GM21723 (cell line): ENCODE data around the gene HNRNPUL1.
"Not testable (repeated sequence)": the region's sequence is repeated elsewhere in the genome, so short reads cannot be mapped to it uniquely, and the experiment has no call there.

Experiments
- ATAC-seq: cut with Tn5 transposase; IDR thresholded peaks from one replicate; pipeline ENCODE4 v1.9.1; 2021; ENCODE audit warnings: mild to moderate bottlenecking, moderate library complexity; ENCODE audit not compliant: unreplicated experiment

HNRNPUL1 gene

GRCh38 chr19:41273076-41273475 lies 8.9 kb downstream of the HNRNPUL1 start:
- no peak for ATAC-seq

- no peak for ATAC-seq
Observed at GRCh38 chr19:41274802-41275201, 10.6 kb downstream of the HNRNPUL1 start.

- ATAC-seq = no peak
Observed at GRCh38 chr19:41276231-41276630, 12.1 kb downstream of the HNRNPUL1 start.

- ATAC-seq = no peak
Observed at GRCh38 chr19:41278478-41278877, 14.3 kb downstream of the HNRNPUL1 start.

- ATAC-seq = no peak
Observed at GRCh38 chr19:41288673-41289530, 24.7 kb downstream of the HNRNPUL1 start.

GRCh38 chr19:41289814-41290213 lies 25.6 kb downstream of the HNRNPUL1 start:
- not testable (repeated sequence) for ATAC-seq

GRCh38 chr19:41294393-41294792 lies 30.2 kb downstream of the HNRNPUL1 start:
- no peak for ATAC-seq

GRCh38 chr19:41295499-41295898 lies 31.3 kb downstream of the HNRNPUL1 start:
- no peak for ATAC-seq

GRCh38 chr19:41296433-41296871 lies 32.3 kb downstream of the HNRNPUL1 start:
- ATAC-seq = no peak

GRCh38 chr19:41297628-41298347 lies 33.6 kb downstream of the HNRNPUL1 start:
- ATAC-seq = peak; percentile 75

GRCh38 chr19:41298348-41298964 lies 34.3 kb downstream of the HNRNPUL1 start:
- no peak for ATAC-seq

- ATAC-seq = no peak
Observed at GRCh38 chr19:41299046-41299754, 35.0 kb downstream of the HNRNPUL1 start.

- ATAC-seq = no peak
Observed at GRCh38 chr19:41299755-41300089, 35.5 kb downstream of the HNRNPUL1 start.

- ATAC-seq = no peak
Observed at GRCh38 chr19:41300555-41300954, 36.4 kb downstream of the HNRNPUL1 start.

GRCh38 chr19:41302624-41303351 lies 38.6 kb downstream of the HNRNPUL1 start:
- ATAC-seq = peak; percentile 41

- ATAC-seq = no peak
Observed at GRCh38 chr19:41303954-41304353, 39.8 kb downstream of the HNRNPUL1 start.

- no peak for ATAC-seq
Observed at GRCh38 chr19:41304706-41305483, 40.7 kb downstream of the HNRNPUL1 start.

GRCh38 chr19:41305927-41306793 lies 42.0 kb downstream of the HNRNPUL1 start:
- ATAC-seq = no peak
